ENCODE measurements around the gene ENPEP. TPM values are rescaled to one million over a fixed set of nuclear protein-coding genes. Genes with fewer than 3 reads are reported as not detected.
A peak's percentile ranks its signal among the peaks of the same experiment; 100 is the strongest.

Gene ENPEP
- total RNA-seq, 6 experiments from 2014 or later = 0.03 to 0.07 (median 0.03) TPM; not detected in 3

DNA sequence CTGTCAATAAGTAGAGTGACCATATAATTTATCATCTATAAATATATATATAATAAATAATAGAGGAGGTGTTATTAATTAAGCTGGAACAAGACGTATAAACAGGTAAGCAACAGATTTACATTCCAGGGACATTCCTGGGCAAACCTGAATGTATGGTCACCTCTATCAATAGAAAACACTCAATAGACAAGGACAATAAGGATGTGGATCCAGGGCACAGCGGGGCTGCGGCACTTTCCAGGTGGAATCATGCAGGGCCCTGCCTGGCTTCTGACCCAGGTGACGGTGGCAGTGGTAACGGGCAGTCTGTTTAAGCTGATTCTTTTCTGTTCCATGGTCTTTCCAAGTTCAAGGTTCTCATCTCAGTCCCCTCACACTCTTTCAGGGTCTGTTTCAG, 22.5 kb downstream of the ENPEP start:
- Mint-ChIP-seq H3K36me3 (ENCODE audit: low read depth) (peaks cover 5% of the 10 kb centered on the region; the same call in 1 of the 2 replicates), H3K4me1 (ENCODE audit: low read depth) (peaks cover 18% of the 10 kb centered on the region), H3K27ac (no peak overlapping the region)

DNA sequence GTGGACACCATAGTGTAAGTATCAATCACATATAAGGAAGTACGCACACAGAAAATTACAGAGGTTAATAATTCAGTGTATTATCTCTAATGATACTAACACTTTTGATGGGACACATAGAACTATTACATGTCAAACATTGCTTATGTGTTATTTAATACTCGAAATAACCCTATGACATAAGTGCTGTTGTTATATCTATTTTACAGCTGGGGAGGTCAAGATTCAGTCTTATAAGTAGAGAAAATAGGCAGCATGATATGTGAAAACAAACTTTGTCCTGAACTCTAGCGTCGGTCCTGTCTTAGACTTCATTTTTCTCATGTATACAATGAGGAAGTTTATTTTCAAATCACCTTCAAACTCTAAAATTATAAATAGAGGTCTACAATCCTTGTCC, 23.2 kb downstream of the ENPEP start:
- Mint-ChIP-seq H3K27me3 (ENCODE audit: insufficient read depth) (peaks cover 13% of the 10 kb centered on the region), H3K4me1 (ENCODE audit: low read depth) (peaks cover 24% of the 10 kb centered on the region), H3K36me3 (ENCODE audit: low read depth) (peaks cover 5% of the 10 kb centered on the region; the same call in 1 of the 2 replicates), H3K4me3 (no peak overlapping the region), H3K27ac (no peak overlapping the region), H3K9me3 (peaks cover 13% of the 10 kb centered on the region)
- TF ChIP-seq, protein P1, sequence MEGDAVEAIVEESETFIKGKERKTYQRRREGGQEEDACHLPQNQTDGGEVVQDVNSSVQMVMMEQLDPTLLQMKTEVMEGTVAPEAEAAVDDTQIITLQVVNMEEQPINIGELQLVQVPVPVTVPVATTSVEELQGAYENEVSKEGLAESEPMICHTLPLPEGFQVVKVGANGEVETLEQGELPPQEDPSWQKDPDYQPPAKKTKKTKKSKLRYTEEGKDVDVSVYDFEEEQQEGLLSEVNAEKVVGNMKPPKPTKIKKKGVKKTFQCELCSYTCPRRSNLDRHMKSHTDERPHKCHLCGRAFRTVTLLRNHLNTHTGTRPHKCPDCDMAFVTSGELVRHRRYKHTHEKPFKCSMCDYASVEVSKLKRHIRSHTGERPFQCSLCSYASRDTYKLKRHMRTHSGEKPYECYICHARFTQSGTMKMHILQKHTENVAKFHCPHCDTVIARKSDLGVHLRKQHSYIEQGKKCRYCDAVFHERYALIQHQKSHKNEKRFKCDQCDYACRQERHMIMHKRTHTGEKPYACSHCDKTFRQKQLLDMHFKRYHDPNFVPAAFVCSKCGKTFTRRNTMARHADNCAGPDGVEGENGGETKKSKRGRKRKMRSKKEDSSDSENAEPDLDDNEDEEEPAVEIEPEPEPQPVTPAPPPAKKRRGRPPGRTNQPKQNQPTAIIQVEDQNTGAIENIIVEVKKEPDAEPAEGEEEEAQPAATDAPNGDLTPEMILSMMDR (IDR thresholded peaks at IDR 0.05) = no peak
- DNase-seq = no peak

More for the DNA sequence above, 22.5 kb downstream of the ENPEP start:
- H3K4me3 Mint-ChIP-seq = no peak overlapping the region
- TF ChIP-seq, protein P1 (IDR thresholded peaks at IDR 0.05) = no peak
- H3K9me3 Mint-ChIP-seq = peaks cover 11% of the 10 kb centered on the region
- H3K27me3 Mint-ChIP-seq (ENCODE audit: insufficient read depth) = peaks cover 12% of the 10 kb centered on the region
- DNase-seq = no peak

DNA sequence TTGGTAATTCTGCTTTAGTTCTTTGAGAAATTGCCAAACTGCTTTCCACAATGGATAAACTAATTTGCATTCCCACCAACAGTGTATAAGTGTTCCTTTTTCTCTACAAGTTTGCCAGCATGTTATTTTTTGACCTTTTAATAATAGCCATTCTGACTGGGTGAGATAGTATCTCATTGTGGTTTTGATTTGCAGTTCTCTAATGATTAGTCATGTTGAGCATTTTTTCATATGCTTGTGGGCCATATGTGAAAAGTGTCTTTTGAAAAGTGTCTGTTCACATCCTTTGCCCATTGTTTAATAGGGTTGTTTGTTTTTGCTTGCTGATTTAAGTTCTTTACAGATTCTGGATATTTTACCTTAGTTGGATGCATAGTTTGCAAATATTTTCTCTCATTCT, 25.9 kb downstream of the ENPEP start:
- TF ChIP-seq, protein P1 (IDR thresholded peaks at IDR 0.05) = no peak
- Mint-ChIP-seq H3K27me3 (ENCODE audit: insufficient read depth) (peaks cover 8% of the 10 kb centered on the region), H3K27ac (no peak overlapping the region), H3K36me3 (ENCODE audit: low read depth) (peaks cover 5% of the 10 kb centered on the region; the same call in 1 of the 2 replicates), H3K4me3 (no peak overlapping the region), H3K9me3 (peaks cover 13% of the 10 kb centered on the region), H3K4me1 (ENCODE audit: low read depth) (peaks cover 24% of the 10 kb centered on the region)
- peak; percentile 70 for DNase-seq

DNA sequence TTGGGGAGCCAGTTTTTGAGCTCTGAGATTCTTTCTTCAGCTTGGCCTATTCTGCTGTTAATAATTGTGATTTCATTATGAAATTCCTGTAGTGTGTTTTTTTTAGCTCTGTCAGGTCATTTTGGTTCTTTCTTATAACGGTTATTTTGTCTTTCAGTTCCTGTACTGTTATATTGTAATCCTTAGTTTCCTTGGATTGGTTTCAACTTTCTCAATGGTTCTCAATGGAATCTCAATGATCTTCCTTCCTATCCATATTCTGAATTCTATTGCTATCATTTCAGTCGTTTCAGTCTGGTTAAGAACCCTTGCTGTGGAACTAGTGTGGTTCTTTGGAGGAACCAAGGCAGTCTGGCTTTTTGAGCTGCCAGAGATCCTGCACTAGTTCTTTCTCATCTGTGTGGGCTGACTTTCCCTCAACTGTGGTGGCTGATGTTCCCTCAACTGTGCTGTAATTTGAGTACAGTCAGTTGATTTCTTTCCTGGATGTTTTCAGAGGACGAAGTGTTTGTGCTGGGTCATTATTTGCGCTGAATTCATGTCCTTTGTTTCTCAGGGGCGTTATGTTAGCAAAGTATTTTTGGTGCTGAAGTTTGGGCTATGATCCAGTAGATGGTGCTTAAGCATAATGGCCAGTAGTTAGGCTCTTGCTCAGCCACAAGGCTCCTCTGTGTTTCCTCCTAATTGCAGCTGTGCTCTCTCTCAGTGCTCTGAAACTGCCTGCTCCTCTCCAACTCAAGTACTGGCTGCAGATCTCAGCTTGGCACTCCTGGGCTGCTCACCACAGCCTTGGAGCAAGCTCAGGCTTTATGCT, 27.5 kb downstream of the ENPEP start:
- peaks cover 24% of the 10 kb centered on the region for H3K4me1 Mint-ChIP-seq (ENCODE audit: low read depth)
- no peak for DNase-seq
- H3K36me3 Mint-ChIP-seq (ENCODE audit: low read depth) = peaks cover 5% of the 10 kb centered on the region; the same call in 1 of the 2 replicates
- peaks cover 10% of the 10 kb centered on the region for H3K27me3 Mint-ChIP-seq (ENCODE audit: insufficient read depth)
- TF ChIP-seq, protein P1 (IDR thresholded peaks at IDR 0.05) = no peak; the same call in 1 of the 2 replicates
- no peak overlapping the region for H3K27ac Mint-ChIP-seq
- no peak overlapping the region for H3K4me3 Mint-ChIP-seq
- peaks cover 13% of the 10 kb centered on the region for H3K9me3 Mint-ChIP-seq

DNA sequence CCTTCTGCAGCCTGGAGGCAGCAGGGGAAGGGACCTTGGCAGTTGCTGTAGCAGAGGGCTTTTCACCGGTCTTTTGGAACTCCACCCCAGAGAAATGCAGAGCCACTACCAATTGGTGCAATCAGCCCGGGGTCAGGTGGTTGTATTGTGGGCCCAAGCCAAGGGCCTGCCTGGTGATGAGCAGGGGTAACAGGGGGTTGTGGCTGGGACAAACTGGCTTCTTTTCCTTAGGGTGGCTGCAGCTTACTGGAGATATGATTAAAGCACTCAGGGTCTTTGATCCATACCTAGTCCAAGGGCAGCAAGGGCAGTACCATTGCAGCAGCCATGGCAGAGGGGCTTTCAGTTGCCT, 28.1 kb downstream of the ENPEP start:
- Mint-ChIP-seq H3K9me3 (peaks cover 13% of the 10 kb centered on the region), H3K27ac (no peak overlapping the region), H3K36me3 (ENCODE audit: low read depth) (peaks cover 5% of the 10 kb centered on the region; the same call in 1 of the 2 replicates), H3K4me3 (no peak overlapping the region), H3K4me1 (ENCODE audit: low read depth) (peaks cover 24% of the 10 kb centered on the region), H3K27me3 (ENCODE audit: insufficient read depth) (peaks cover 10% of the 10 kb centered on the region)
- DNase-seq = no peak
- TF ChIP-seq, protein P1 (IDR thresholded peaks at IDR 0.05) = no peak; the same call in 1 of the 2 replicates
